PFSK-1 (cell line): ENCODE measurements around the gene IQCK.

ENCODE experiments used
- FOXP2 ChIP-seq: optimal IDR thresholded peaks from 2 replicates; pipeline ENCODE3; 2011; ENCODE audit warnings: borderline replicate concordance, control low read depth, inconsistent platforms; ENCODE audit not compliant: insufficient read depth; ENCODE audit errors: extremely low read length, extremely low read depth
- POLR2AphosphoS5 ChIP-seq: IDR thresholded peaks from 2 replicates; pipeline ENCODE4 v1.6.1; 2012; ENCODE audit warnings: low read depth, mild to moderate bottlenecking, control low read depth, low read length, moderate library complexity
- SIN3A ChIP-seq: IDR thresholded peaks from 2 replicates; pipeline ENCODE4 v1.6.1; 2012; ENCODE audit warnings: mild to moderate bottlenecking, low read length, moderate library complexity, borderline replicate concordance; ENCODE audit not compliant: insufficient read depth
- TAF1 ChIP-seq: IDR thresholded peaks from 2 replicates; pipeline ENCODE4 v1.6.1; 2012; ENCODE audit warnings: low read length, control low read depth, borderline replicate concordance; ENCODE audit not compliant: insufficient read depth

DNA sequence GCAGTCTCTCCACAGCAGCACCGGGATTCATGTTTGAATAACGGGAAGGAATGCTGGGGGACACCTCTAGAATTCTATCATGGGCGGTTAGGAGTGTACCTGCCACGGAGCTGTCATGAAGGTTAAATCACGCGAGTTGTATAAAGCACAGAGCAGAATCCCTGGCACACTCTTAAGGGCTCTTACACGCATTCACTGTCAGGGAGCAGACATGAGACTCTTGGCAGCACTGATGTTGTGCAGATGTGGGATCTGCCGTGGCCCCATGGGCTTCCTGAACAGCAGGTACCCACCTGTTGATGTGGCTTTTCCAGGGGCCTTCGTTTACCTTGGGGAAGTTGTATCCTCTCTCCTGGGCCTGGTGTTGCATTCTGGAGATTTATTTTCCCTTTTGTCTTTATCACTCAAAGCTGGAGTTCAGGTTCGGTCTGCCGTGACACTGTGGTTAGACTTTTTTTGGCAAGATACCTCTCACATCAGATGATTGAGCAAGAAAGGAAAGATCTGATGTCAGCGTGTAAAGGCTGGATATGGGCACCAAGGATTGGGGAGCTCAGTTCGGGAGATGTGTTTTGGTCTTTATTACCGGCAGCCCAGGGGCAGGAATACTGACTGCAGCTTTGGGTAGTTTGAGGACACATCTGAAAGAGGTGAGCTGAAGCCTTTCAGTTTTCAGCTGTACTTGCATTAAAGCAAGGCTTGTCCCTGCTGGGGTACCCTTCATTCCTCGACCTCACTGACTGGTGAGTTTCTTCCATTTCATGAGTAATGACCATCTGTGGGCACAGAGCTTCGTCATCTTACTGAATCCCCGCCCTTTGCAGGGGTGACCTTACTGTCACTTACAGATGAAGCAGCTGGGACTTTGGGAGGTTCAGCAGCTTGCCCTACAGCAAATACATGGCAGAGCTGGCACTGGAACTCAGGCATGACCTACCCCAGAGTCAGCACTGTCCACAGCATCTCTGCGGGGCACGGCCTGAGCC is 19.3 kb upstream of the IQCK start:
- TF ChIP-seq POLR2AphosphoS5 (no peak), FOXP2 (no peak), SIN3A (no peak), TAF1 (no peak)
